NK-92 (cell line): ENCODE measurements around the gene WSB1.

Experiments
- DNase-seq: peaks from one replicate; lab custom pipeline; 2025; ENCODE audit not compliant: unreplicated experiment; lab: John Stamatoyannopoulos, UW

Gene WSB1

GRCh38 chr17:27354491-27355081 lies 60.7 kb downstream of the WSB1 start:
- DNase-seq: no peak

DNA sequence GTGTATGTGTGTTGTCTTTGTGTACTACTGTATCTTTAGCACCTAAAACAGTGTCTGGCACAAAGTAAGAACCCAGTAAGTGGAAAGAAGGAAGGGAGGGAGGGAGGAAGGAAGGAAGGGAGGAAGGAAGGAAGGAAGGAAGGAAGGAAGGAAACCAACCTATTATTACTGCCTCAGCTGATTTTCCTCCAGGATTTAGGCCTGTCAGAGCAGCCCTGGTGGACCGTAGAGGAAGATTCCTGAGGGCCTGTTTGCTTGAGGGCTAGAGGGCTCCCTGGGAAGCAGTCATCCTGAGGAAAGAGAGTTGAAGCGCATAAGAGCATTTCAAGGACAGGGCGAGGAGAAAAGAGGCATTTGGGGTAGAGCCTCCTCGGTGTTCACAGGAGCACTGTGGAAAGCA lies 61.5 kb downstream of the WSB1 start:
- no peak for DNase-seq

GRCh38 chr17:27356091-27356705 lies 62.3 kb downstream of the WSB1 start:
- no peak for DNase-seq

DNA sequence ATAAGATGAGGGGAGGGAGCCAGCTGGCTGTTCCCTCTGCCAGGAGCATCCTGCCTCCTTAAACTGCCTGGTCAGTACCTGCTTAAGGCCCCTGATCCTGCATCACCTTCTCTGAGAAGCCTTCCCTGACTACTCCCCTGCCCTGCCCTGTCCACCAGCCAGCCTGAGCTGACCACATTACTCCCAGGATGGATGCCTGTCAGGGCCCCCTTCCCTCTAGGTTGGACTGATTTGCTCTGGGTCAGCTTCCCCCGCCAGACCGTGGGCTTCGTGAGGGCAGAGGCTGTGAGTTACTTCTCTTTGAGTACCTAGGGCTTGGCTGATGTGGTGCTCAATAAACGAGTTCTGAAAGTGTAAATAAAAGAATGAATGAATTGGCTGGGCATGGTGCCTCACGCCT lies 63.3 kb downstream of the WSB1 start:
- no peak for DNase-seq

- DNase-seq: no peak
Measured at GRCh38 chr17:27360507-27360906, 66.6 kb downstream of the WSB1 start.

GRCh38 chr17:27361695-27362094 lies 67.8 kb downstream of the WSB1 start:
- no peak for DNase-seq

DNA sequence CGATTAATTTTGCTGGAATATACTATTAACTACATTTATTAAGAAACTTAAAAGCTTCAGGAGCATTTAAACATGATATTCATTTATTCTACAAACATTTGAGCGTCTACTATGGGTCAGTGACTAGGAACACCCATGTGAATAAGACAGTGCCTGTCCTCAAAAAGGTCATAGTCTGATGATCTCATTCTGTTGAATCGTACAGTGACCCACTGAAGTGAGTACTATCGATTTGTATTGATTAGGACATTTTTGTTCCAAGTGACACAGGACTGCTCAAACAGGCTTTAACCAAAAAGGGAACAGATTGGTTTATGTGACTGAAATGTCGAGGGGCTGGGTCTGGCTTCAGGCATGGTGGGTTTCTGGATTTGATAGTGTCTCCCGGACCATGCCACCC lies 68.6 kb downstream of the WSB1 start:
- no peak for DNase-seq

GRCh38 chr17:27362909-27363308 lies 69.0 kb downstream of the WSB1 start:
- DNase-seq: no peak

DNA sequence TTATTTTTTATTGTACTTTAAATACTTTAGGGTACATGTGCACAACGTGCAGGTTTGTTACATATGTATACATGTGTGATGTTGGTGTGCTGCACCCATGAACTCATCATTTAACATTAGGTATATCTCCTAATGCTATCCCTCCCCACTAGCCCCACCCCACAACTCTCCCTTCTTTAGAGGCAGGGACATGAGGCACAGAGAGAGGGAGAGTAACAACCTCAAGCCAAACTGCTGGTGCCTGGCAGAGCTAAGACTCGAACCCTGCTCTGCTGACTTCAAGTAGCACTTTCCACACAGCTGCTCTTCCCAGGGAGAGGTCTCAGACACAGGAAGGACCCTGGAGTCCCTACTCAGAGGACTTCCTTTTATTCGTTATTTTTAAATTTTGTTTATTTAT lies 69.4 kb downstream of the WSB1 start:
- no peak for DNase-seq
